ENCODE results near the gene PLXNA4.

The PLXNA4 gene

GRCh38 chr7:132087421-132087820 lies 488.8 kb downstream of the PLXNA4 start:
- TF ChIP-seq MYC (IDR thresholded peaks at IDR 0.05; ENCODE audit: low read depth, low read length) (no peak), MAX (IDR thresholded peaks at IDR 0.05; ENCODE audit: low read depth, low read length) (no peak), CTCF (IDR thresholded peaks at IDR 0.05; ENCODE audit: low read depth, low read length) (no peak), POLR2A (IDR thresholded peaks at IDR 0.05; ENCODE audit: extremely low read depth, insufficient read length) (no peak)
- DNase-seq (ENCODE audit: low read depth): no peak
- no peak overlapping the region for H3K4me3 ChIP-seq (ENCODE audit: low read depth, low read length)

- peak; percentile 26 for DNase-seq (ENCODE audit: low read depth)
- TF ChIP-seq POLR2A (IDR thresholded peaks at IDR 0.05; ENCODE audit: extremely low read depth, insufficient read length) (no peak), MAX (IDR thresholded peaks at IDR 0.05; ENCODE audit: low read depth, low read length) (no peak), MYC (IDR thresholded peaks at IDR 0.05; ENCODE audit: low read depth, low read length) (no peak), CTCF (IDR thresholded peaks at IDR 0.05; ENCODE audit: low read depth, low read length) (no peak)
- no peak overlapping the region for H3K4me3 ChIP-seq (ENCODE audit: low read depth, low read length)
Observed at GRCh38 chr7:132084776-132085388, 491.4 kb downstream of the PLXNA4 start.

- TF ChIP-seq MAX (IDR thresholded peaks at IDR 0.05; ENCODE audit: low read depth, low read length) (no peak), MYC (IDR thresholded peaks at IDR 0.05; ENCODE audit: low read depth, low read length) (no peak), POLR2A (IDR thresholded peaks at IDR 0.05; ENCODE audit: extremely low read depth, insufficient read length) (no peak), CTCF (IDR thresholded peaks at IDR 0.05; ENCODE audit: low read depth, low read length) (no peak)
- no peak for DNase-seq (ENCODE audit: low read depth)
Observed at GRCh38 chr7:132083537-132084123, 492.6 kb downstream of the PLXNA4 start.

GRCh38 chr7:132083126-132083525 lies 493.1 kb downstream of the PLXNA4 start:
- no peak for TF ChIP-seq MYC (IDR thresholded peaks at IDR 0.05; ENCODE audit: low read depth, low read length)
- no peak overlapping the region for H3K4me3 ChIP-seq (ENCODE audit: low read depth, low read length)
- no peak for DNase-seq (ENCODE audit: low read depth)

More at GRCh38 chr7:132083537-132084123, 492.6 kb downstream of the PLXNA4 start:
- H3K4me3 ChIP-seq (ENCODE audit: low read depth, low read length): no peak overlapping the region

GRCh38 chr7:132082394-132082793 lies 493.9 kb downstream of the PLXNA4 start:
- no peak overlapping the region for H3K4me3 ChIP-seq (ENCODE audit: low read depth, low read length)
- no peak for TF ChIP-seq POLR2A (IDR thresholded peaks at IDR 0.05; ENCODE audit: extremely low read depth, insufficient read length)
- no peak for TF ChIP-seq CTCF (IDR thresholded peaks at IDR 0.05; ENCODE audit: low read depth, low read length)
- TF ChIP-seq MAX (IDR thresholded peaks at IDR 0.05; ENCODE audit: low read depth, low read length): no peak
- TF ChIP-seq MYC (IDR thresholded peaks at IDR 0.05; ENCODE audit: low read depth, low read length): no peak
- no peak for DNase-seq (ENCODE audit: low read depth)

- TF ChIP-seq MYC (IDR thresholded peaks at IDR 0.05; ENCODE audit: low read depth, low read length): no peak
- TF ChIP-seq CTCF (IDR thresholded peaks at IDR 0.05; ENCODE audit: low read depth, low read length): no peak
- TF ChIP-seq MAX (IDR thresholded peaks at IDR 0.05; ENCODE audit: low read depth, low read length): no peak
- TF ChIP-seq POLR2A (IDR thresholded peaks at IDR 0.05; ENCODE audit: extremely low read depth, insufficient read length): no peak
- no peak for DNase-seq (ENCODE audit: low read depth)
- no peak overlapping the region for H3K4me3 ChIP-seq (ENCODE audit: low read depth, low read length)
Observed at GRCh38 chr7:132081686-132082085, 494.6 kb downstream of the PLXNA4 start.
